GM13976 (cell line): ENCODE measurements around the gene FCHSD2.

Experiments
- DNase-seq: peaks from one replicate; pipeline ENCODE4 v3.0.0; 2012; ENCODE audit warnings: low spot score
- CTCF ChIP-seq: IDR thresholded peaks from 2 replicates; pipeline ENCODE4 v1.5.1; 2012; ENCODE audit warnings: borderline replicate concordance, mild to moderate bottlenecking; ENCODE audit not compliant: insufficient read depth; ENCODE audit errors: extremely low read depth, missing control alignments, control extremely low read depth
- in situ Hi-C: fragments of 300-500 bp; cut with MboI; formaldehyde crosslinking; loops from one replicate; pipeline ENCODE4 v1.12.0; 2022; ENCODE audit warnings: low sequenced_read_pairs, mixed read lengths, inconsistent platforms; ENCODE audit not compliant: unreplicated experiment

The FCHSD2 gene

GRCh38 chr11:72974487-72975205 lies 167.5 kb downstream of the FCHSD2 start:
- in situ Hi-C loops, result no loop called here
- TF ChIP-seq CTCF, result no peak
- DNase-seq, result no peak

DNA sequence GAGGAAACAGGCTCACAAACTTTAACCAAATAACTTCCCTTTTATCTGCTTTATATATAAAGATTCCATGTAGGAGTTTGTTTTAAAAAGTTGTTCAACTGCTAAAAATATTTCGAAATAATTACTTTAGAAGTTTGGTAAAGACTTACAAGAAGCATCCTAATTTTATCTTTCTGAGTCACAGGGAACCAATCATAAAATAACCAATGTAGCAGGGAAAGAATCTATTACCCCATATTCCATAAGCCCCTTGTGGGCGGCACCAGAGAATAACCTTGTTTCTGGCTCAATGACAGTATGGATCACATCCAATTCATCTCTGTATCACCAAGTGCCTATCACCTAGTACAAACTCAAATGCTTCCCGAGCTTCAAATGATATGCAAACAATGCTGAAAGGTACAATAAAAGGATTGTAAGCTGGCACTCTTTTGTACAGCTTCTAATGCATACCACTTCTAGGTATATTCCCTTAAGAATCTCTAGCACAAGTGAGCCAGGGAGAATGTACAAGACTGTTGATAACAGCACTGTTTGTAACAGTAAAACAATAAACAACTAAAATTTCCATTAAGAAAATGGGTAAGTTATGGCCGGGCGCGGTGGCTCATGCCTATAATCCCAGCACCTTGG lies 169.5 kb downstream of the FCHSD2 start:
- no peak for DNase-seq
- no peak for TF ChIP-seq CTCF
- in situ Hi-C loops, result no loop called here

DNA sequence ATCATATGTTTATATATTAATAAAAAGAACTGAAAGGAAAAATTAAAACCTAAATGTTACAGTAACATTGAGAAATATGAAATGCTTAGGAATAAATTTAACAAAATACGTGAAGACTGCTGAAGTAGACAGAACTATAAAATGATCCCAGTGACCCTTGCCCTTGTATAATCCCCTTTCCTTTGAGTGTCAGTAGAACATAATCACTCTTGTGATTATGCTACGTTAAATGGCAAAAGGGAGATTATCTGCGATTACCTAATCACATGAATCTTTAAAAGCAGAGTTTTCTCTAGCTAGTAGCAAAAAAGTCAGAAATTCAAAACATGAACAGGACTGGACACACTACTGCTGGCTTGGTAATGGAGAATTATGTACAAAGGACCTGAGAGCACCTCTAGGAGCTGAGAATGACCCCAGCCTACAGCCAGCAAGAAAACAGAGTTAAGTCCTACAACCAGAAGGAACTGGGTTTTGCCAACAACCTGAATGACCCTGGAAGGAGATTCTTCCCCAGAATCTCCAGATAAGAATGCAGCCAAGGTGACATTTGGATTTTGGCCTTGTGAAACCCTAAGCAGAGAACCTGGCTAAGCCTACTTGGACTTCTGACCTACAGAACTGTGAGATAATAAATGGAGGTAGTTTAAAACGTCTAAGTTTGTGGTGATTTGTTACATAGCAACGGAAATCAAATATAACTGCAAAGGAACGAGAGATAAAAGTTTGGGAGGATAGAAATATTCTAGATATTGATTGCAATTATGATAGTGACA lies 170.7 kb downstream of the FCHSD2 start:
- DNase-seq, result no peak
- in situ Hi-C loops, result no loop called here
- TF ChIP-seq CTCF, result no peak

DNA sequence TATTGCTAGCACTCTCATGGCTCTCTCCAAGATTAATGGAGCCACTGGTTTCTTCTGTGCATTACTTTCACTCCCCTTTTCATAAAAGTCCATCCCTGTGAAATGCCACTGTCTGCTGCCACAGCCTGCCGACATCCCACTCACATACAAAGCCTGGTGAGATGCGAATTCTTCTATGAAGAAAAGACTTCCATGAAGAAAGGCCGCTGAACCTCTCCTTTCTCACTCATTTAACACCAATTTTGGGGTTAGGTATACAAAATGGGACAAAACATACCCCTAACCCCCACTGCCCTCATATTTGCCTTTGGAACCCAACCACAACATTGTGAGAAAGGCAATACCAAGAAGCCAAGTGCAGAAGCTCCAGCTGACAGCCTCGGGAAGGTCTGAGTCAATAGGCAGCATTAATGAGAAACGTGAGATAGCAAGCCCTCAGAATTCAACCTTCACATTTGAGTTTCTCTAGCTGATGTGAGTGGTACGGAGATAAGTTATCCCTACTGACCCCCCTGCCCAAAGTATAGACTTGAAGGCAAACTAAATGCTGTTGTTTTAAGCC lies 171.5 kb downstream of the FCHSD2 start:
- no peak for TF ChIP-seq CTCF
- DNase-seq, result no peak
- in situ Hi-C loops, result no loop called here

GRCh38 chr11:72969894-72970335 lies 172.2 kb downstream of the FCHSD2 start:
- in situ Hi-C loops, result no loop called here
- TF ChIP-seq CTCF, result no peak
- peak; percentile 61 for DNase-seq

GRCh38 chr11:72968390-72968789 lies 173.7 kb downstream of the FCHSD2 start:
- in situ Hi-C loops, result no loop called here
- no peak for DNase-seq
- no peak for TF ChIP-seq CTCF
